HUES48 (cell line): Measurements from ENCODE around the gene DCC.

Source experiments
- H3K27ac ChIP-seq: one replicate; pipeline ENCODE4 v1.7.0; 2013; ENCODE audit warnings: low read depth, low read length, inconsistent platforms
- H3K27me3 ChIP-seq: 2 replicates; pipeline ENCODE4 v1.6.1; 2013; ENCODE audit warnings: mild to moderate bottlenecking, low read length; ENCODE audit not compliant: control insufficient read depth, insufficient read depth
- H3K36me3 ChIP-seq: 2 replicates; pipeline ENCODE4 v1.6.1; 2013; ENCODE audit warnings: low read length; ENCODE audit not compliant: control insufficient read depth, insufficient read depth
- H3K4me1 ChIP-seq: 2 replicates; pipeline ENCODE4 v1.6.1; 2013; ENCODE audit warnings: mild to moderate bottlenecking, low read length; ENCODE audit not compliant: control insufficient read depth, insufficient read depth
- H3K4me3 ChIP-seq: 2 replicates; pipeline ENCODE4 v1.5.1; 2013; ENCODE audit warnings: mild to moderate bottlenecking, low read depth, low read length
- H3K9ac ChIP-seq: 2 replicates; pipeline ENCODE4 v1.6.1; 2013; ENCODE audit warnings: mild to moderate bottlenecking, low read depth, low read length, moderate library complexity
- H3K9me3 ChIP-seq: 2 replicates; pipeline ENCODE4 v1.6.1; 2013; ENCODE audit warnings: low read length; ENCODE audit not compliant: control insufficient read depth, insufficient read depth

DCC gene

GRCh38 chr18:52451256-52451655 lies 111.3 kb downstream of the DCC start:
- Histone ChIP-seq H3K9me3 (no peaks in the 10 kb centered on the region), H3K27ac (no peak overlapping the region), H3K27me3 (no peaks in the 10 kb centered on the region), H3K4me1 (peaks cover 9% of the 10 kb centered on the region; the same call in 1 of the 2 replicates), H3K9ac (no peak overlapping the region), H3K36me3 (no peaks in the 10 kb centered on the region), H3K4me3 (no peak overlapping the region)

- no peaks in the 10 kb centered on the region for H3K9me3 ChIP-seq
- no peaks in the 10 kb centered on the region for H3K27me3 ChIP-seq
- no peak overlapping the region for H3K27ac ChIP-seq
- H3K4me1 ChIP-seq: peaks cover 9% of the 10 kb centered on the region; the same call in 1 of the 2 replicates
- H3K9ac ChIP-seq: no peak overlapping the region
- H3K4me3 ChIP-seq: no peak overlapping the region
- H3K36me3 ChIP-seq: no peaks in the 10 kb centered on the region
These were observed 111.9 kb downstream of the DCC start for GRCh38 chr18:52451851-52452250.

- Histone ChIP-seq H3K4me3 (no peak overlapping the region), H3K27me3 (no peaks in the 10 kb centered on the region), H3K36me3 (no peaks in the 10 kb centered on the region), H3K4me1 (peaks cover 9% of the 10 kb centered on the region; the same call in 1 of the 2 replicates), H3K27ac (no peak overlapping the region), H3K9ac (no peak overlapping the region), H3K9me3 (no peaks in the 10 kb centered on the region)
These were observed 112.4 kb downstream of the DCC start for GRCh38 chr18:52452427-52452826.

GRCh38 chr18:52459890-52460289 lies 119.9 kb downstream of the DCC start:
- Histone ChIP-seq H3K4me3 (no peak overlapping the region), H3K4me1 (no peaks in the 10 kb centered on the region), H3K36me3 (no peaks in the 10 kb centered on the region), H3K9me3 (no peaks in the 10 kb centered on the region), H3K27me3 (no peaks in the 10 kb centered on the region), H3K9ac (no peak overlapping the region), H3K27ac (no peak overlapping the region)

GRCh38 chr18:52462853-52463252 lies 122.9 kb downstream of the DCC start:
- H3K9ac ChIP-seq: no peak overlapping the region

GRCh38 chr18:52465391-52465790 lies 125.4 kb downstream of the DCC start:
- no peaks in the 10 kb centered on the region for H3K9me3 ChIP-seq
- H3K36me3 ChIP-seq: no peaks in the 10 kb centered on the region
- no peaks in the 10 kb centered on the region for H3K27me3 ChIP-seq
- no peak overlapping the region for H3K4me3 ChIP-seq
- H3K27ac ChIP-seq: no peak overlapping the region
- H3K9ac ChIP-seq: no peak overlapping the region
- no peaks in the 10 kb centered on the region for H3K4me1 ChIP-seq

More at GRCh38 chr18:52462853-52463252, 122.9 kb downstream of the DCC start:
- Histone ChIP-seq H3K4me3 (no peak overlapping the region), H3K27ac (no peak overlapping the region), H3K27me3 (no peaks in the 10 kb centered on the region), H3K9me3 (no peaks in the 10 kb centered on the region), H3K36me3 (no peaks in the 10 kb centered on the region), H3K4me1 (no peaks in the 10 kb centered on the region)

- Histone ChIP-seq H3K4me1 (no peaks in the 10 kb centered on the region), H3K36me3 (no peaks in the 10 kb centered on the region), H3K4me3 (no peak overlapping the region)
These were observed 128.5 kb downstream of the DCC start for GRCh38 chr18:52468496-52468895.

GRCh38 chr18:52475325-52475724 lies 135.3 kb downstream of the DCC start:
- Histone ChIP-seq H3K4me1 (no peaks in the 10 kb centered on the region), H3K27ac (no peak overlapping the region), H3K9ac (no peak overlapping the region), H3K27me3 (no peaks in the 10 kb centered on the region), H3K4me3 (no peak overlapping the region), H3K9me3 (no peaks in the 10 kb centered on the region), H3K36me3 (no peaks in the 10 kb centered on the region)

More at GRCh38 chr18:52468496-52468895, 128.5 kb downstream of the DCC start:
- Histone ChIP-seq H3K27me3 (no peaks in the 10 kb centered on the region), H3K9ac (no peak overlapping the region), H3K27ac (no peak overlapping the region), H3K9me3 (no peaks in the 10 kb centered on the region)

GRCh38 chr18:52481116-52481515 lies 141.1 kb downstream of the DCC start:
- Histone ChIP-seq H3K4me1 (no peaks in the 10 kb centered on the region), H3K36me3 (no peaks in the 10 kb centered on the region)

GRCh38 chr18:52484977-52485376 lies 145.0 kb downstream of the DCC start:
- Histone ChIP-seq H3K36me3 (no peaks in the 10 kb centered on the region), H3K4me1 (no peaks in the 10 kb centered on the region), H3K4me3 (no peak overlapping the region), H3K9ac (no peak overlapping the region), H3K27ac (no peak overlapping the region), H3K9me3 (no peaks in the 10 kb centered on the region), H3K27me3 (no peaks in the 10 kb centered on the region)

More at GRCh38 chr18:52481116-52481515, 141.1 kb downstream of the DCC start:
- Histone ChIP-seq H3K9me3 (no peaks in the 10 kb centered on the region), H3K4me3 (no peak overlapping the region), H3K9ac (no peak overlapping the region), H3K27me3 (no peaks in the 10 kb centered on the region), H3K27ac (no peak overlapping the region)

- Histone ChIP-seq H3K9me3 (no peaks in the 10 kb centered on the region), H3K4me1 (no peaks in the 10 kb centered on the region), H3K36me3 (no peaks in the 10 kb centered on the region), H3K4me3 (no peak overlapping the region), H3K27ac (no peak overlapping the region), H3K27me3 (no peaks in the 10 kb centered on the region), H3K9ac (no peak overlapping the region)
These were observed 146.1 kb downstream of the DCC start for GRCh38 chr18:52486052-52486451.
